Hematopoietic multipotent progenitor cell treated with erythropoietin and hydrocortisone succinate and interleukin-3 and kit ligand, for 8 days (in vitro differentiated cells): ENCODE data around the gene RAB25.

Experiments used
- DNase-seq: peaks from one replicate; pipeline ENCODE4 v3.0.0-alpha.2; 2015

RAB25 gene

DNA sequence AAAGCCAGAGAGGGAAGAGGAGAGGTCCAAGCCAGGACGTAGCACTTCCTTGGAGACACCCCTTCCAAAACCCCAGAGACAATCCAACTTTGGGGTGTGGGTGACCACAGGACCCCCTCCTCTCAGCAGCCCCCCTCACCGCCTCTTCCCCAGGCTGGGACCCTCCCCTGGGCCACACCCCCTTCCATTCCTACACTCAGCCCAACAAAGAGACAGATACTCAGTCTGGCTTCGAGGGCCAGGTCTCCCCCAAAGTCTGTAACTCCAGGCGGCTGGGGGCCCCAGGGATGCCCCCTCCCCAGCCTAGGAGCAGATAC lies 19.9 kb downstream of the RAB25 start:
- DNase-seq, result no peak

DNA sequence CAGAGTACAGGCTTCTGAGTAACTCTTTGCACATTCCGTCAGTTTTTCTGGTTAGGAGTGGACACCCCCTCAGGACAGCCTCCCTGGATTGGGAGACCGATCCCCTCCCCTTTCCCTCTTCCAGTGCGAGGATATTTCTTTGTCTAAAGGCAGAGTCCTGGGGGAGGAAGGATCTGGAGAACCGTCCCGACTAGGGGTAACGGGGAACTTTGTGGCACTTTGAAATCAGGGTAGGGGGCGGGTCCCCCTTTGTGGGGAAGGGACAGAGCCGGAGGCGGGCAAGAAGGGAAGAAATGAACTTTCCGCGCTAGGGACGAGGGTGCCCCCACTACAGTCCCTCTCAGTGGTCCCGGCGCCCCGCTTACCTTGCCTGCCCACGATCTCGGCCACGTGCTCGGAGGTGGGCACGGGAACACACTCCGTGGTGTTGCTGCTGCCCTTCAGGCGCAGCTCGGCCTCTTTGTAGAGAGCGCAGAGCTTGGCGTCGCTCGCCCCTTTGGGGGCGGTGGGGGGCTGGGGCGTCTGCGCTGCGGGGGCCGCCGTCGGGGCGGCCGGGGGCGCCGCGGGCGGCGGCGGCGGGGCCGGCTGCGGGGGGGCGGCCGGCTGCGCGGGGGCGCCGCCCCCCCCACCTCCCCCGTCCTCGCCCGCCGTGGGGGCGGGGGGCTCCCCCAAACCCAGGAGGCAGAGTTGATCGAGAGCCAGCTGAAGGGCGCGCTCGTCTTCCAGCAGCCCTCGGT lies 20.4 kb downstream of the RAB25 start:
- no peak for DNase-seq

DNA sequence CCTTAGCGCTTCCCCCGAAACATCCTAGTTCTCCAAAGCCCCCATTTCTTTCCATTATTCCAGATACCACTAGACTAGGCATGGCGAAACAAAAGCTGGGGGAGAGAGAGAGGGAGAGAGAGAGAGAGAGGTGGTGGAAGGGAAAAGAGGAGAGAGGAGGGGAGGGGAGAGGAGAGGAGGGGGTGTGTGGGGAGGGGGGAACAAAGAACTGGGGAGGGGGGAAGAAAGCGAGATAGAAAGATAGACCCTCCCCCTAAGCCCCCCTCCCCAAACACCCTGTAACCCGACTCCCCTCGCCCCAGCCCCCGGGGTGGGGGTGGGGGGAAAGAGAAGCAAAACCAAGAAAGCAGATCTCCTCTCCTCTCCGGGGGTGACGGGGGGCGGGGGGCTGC lies 21.0 kb downstream of the RAB25 start:
- DNase-seq, result no peak

DNA sequence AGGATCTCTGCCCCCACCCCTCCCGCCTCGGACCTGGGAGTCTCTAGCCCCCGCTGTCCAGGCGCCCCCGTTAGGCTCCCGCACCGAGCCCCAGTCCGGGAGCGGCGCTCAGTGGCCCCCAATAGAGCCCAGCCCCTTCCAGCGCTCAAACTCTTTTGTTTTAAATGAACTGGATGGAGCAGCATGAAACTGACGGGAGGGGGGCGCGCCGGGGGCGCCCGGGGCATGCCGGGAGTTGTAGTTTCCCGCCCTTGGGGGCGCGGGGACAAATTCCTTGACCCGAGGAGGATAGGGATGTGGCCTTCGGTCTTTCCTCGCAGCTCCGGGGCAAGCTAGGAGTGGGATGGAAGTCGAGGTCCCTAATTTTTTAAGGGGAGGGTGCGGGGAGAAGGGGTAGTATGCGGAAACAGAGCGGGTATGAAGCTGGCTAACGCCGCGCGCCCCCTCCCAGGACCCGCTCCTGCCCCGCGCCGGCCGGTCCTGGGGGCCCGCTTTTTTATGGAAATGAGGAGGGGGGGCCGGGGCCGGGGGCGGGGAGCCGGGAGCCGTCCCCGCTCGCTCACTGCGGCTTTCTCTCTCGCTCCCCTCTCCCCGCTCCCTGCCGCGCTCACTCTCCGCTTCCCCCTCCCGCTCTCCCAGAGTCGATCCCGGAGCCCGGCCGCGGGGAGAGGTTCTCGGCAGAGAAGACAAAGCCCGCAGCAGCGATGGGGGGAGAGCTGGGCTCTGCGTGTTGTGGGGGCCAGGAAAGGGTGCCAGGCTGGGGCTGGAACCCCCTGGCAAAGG lies 21.5 kb downstream of the RAB25 start, which contains the start of gene MEX3A:
Gene MEX3A (minus strand): TSS at position 157 of the 783 bp plus-strand sequence. CDS start 467 bp downstream, outside the sequence.
- DNase-seq, result peak; percentile 63

DNA sequence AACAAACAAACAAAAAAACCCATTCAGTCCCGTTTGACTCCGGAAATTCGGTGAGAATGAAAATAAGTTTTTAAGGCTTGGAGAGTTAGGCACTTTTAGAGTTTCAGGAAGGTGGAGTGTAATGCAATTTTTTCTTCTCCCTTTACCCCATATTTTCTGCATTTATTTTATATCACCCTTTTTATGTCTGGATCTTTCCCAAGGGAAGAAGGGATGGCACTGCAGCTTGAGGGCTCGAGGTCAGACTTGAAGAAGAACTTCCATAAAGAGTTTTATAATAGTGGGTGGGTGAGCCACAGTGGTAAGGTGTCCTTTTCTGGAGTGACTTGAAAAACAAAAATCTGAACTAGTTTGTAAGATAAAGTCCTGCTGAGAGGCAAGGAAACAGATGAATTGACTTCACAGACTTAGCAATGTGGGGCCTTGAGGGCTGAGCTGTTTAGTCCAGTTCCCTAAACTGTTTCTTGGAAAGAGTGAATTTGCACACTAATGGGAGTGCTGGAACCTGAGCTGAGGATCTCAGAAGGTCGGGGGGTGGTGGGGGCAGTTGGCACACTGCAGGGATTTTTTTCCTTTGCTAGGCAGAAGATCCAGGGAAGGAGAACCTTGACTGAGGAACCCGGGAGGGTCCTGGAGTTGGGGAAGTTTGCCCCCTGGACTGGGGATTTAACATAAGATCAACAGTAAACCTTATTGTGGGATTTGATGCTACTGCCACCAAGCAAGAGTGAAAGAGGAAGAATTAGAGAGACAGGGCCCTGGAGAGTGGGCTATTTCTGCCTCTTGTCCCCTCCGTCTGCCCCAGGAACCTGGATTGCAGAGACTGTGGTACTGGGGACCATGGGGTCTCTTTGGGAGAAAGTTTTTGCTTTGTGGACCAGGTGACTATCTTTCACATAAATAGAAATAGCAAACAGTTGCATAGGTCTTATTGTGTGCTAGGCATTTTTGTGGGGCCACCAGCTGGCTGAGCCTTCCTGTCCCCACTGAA lies 23.1 kb downstream of the RAB25 start:
- no peak for DNase-seq

DNA sequence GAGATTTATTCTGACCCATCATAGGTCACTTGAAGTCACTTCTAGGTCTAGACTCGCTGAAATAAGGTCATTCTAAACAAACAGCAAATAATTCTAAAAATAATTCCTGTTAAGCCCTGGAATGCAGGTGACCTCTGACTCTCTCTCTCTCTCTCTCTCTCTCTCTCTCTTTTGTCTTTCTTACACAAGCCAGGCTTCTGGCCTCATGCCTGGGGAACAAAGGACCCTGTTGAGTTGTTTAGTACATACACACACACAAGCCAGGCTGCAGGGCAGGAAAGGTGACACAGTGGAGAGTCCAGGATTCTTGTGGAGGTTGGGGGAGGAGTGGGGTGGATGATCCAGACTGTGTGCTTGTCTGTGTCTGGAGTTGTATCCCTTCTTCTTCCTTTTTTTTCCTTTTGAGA lies 25.3 kb downstream of the RAB25 start:
- DNase-seq, result no peak

DNA sequence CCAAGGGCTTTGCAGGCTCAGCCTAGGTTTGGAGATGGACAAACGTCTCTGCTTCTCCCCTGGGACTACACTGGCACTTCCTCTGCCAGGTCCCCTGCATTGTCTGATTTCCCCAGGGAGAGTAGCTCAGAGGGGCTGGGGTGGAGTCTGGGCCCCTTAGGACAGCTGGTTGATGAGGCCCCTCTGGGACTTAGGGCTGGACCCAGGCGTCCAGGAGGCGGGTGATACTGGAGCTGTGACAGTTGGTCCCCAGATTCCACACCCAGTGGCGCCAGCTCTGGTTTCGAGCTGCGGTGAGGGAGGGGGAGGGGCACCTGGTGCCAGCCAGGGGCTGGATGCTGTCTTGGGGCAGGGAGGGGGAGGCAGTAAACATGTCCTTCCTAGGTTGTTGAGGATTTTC lies 28.7 kb downstream of the RAB25 start:
- DNase-seq, result peak; percentile 26

DNA sequence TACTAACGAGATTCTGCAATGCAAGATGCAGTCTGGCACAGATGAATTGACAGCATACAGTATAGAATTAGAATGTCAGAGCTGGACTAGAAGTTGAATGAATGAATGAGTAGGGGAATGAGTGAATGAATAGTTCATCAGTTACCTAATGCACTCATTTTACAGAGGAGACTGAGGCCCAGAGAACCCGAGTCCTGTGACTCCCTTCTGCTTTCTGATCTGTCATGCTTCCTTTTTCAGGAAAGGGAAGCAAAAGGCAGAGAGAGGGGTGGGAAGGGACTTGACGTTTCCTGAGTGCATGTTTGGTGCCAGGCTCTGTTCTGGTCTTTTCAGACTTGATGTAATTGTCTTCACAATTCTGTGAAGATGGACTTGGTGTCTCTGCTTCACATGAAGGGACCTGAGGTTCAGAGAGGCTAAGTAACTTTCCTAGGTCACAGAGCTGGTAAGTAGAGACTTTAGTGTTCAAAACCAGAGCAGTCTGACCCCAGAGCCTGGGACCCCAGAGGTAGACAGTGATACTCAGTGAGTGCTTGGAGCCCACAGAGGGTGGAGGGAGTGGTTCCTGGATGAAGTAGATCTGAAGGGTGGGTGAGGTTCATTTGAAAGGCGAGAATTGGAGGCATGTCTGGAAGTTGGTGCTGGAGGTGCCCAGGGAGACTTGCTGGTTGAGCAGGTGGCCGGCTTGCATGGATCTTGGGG lies 29.3 kb downstream of the RAB25 start:
- DNase-seq, result no peak

DNA sequence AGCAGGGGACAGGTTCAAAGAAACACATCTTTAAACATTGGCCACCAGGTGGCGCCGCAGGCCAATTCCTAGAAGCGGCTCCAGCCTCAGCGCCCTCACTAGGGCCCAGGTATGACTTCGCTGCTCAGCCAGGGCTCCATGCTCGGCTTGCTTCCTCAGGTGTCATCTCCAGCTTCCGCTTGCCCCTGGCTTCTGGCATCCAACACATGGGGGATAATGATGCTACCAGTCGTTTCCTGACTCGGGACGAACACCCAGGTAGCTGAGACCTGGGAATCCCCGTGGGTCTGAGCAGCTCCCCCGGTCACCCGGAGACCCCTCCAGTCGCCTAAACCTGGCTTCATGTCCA lies 29.9 kb downstream of the RAB25 start:
- peak; percentile 89 for DNase-seq

DNA sequence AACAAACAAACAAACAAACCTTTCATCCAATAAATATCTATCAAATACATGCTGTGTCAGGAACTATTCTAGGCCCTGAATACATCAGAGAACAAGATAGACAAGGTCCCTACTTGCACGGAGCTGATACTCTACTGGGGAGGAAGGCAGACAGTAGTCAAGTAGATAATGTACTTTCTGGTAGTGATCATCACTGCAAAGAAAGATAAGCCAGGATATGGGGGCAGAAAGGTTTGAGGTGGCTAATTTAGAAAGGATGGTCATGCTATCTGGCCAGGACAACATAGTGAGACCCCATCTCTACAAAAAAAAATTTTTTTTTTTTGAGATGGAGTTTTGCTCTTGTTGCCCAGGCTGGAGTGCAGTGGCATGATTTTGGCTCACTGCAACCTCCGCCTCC lies 30.6 kb downstream of the RAB25 start:
- DNase-seq, result peak; percentile 54

DNA sequence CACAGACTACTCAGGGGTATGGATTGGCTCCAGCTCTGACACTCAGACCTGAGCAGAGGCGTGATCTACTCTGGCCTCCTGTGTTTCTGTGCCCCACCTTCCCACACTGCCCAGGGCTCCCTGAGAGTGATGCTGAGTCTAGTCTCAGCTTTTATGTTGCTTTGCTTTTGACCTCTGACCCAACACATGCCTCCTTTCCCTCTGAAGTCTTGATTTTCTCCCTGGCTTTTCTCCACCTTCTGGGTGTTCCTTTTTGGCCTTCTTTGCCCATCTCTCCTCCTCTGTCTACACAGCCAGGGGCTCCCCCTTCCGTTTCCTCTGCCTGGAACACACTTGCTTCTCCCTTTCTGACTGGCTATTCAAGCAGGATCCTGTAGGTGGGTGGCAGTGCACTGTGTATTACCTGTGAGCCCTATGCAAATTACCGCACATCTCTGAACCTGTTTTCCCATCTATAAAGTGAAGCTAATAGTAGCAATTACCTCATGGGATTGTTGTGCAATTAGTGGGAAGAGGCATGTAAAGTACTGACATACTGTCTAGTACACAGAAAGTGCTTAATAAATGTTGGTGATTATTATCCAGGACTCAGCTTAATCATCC lies 35.0 kb downstream of the RAB25 start:
- DNase-seq, result no peak

DNA sequence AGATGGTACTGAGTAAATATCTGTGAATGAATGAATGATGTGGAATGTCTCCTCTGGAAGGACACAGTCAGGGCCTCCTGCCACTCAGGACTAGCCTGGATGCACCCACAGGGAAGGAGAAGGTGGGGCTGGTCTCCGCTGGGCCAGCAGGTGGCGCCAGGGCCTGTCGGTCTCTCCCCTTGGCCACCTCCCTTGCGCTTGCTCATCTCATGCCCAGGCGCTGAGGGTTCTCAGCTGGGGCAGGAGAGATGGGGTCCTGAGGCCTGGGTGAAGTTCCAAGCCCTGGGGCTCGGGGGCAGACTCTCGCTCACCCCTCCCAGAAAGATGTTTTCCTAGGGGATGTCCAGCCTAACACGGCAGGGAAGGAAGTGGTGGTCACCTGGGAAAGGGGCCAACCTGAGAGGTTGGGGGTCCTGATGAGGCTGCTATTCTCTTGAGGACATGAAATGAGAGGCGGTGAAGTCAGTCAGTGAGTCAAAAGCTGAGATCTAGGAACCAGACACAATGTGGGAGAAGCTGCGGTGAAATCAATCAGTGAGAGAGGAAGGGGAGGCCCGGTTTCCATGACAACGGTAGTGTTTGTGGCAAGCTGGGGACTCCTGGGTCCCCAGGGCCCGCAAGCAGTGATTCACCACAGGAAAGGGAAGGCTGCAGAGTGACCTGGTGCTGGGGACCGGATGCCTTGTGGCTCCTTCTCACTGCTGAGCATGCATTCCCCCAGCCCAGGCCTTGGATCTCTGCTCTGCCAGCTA lies 35.9 kb downstream of the RAB25 start:
- DNase-seq, result peak; percentile 83

DNA sequence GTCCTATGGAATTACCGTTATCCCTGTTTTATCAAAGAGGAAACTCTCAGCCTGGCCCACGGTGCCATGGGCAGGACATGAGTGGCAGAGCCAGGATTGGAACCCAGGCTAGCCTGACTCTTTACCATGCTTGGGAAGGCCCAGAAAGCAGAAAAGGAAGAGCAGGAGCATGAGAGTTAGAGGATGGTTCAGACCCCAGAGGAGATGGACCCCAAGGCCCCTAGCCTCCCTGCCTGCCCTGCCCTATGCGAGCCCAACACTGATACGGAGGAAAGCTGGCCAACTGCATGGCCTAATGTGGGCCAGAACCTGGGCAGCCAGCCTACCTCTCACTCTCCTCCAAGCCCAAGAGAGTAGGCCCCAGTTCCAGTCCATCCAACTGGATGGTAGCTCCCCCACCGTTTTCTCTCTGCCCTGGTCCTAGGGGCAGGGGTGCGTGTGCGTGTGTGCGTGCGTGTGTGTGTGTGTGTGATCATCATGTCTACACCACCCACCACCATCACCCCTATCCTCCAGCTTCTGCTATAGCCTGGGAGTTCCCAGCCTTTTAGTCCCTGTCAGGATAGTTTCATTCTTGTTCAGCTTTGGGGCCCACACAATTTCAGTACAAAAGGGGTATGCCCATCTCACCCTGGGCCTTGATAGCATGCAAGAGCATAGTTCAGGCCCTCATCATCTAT lies 36.7 kb downstream of the RAB25 start:
- no peak for DNase-seq

DNA sequence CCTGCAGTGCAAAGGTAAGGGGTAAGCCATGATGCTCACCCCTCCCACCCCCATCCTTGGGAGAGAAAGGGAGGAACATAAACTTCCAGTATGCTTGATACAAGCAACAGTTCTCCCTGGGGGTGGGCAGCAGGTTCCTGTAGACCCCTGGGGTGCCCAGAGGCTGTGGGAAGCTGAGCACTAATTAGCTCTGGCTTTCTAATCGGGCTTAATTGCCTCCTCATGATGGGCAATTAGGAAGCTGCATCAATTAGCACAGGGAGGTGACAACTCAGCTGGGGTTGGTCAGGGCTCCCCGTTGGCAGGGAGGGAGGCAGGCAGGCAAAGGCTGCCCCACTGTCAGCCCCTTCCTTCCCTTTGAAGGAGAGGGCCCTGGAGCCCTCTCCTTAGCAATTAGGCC lies 37.8 kb downstream of the RAB25 start:
- DNase-seq, result no peak

DNA sequence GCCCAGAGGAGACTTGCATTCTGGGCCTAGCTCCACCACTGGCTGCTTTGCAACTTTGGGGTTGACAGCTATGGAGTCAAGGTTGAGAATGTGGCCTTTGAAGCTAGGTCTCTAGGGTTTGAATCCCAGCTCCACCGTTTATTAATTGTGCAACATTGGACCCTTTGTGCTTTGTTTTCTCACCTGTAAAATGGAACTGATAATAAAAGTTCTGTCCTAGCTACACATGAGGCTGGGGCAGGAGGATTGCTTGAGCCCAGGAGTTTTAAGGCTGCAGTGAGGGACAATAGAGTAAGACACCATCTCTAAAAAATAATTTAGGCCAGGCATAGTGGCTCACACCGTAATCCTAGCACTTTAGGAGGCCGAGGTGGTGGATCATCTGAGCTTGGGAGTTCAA lies 38.3 kb downstream of the RAB25 start:
- no peak for DNase-seq

DNA sequence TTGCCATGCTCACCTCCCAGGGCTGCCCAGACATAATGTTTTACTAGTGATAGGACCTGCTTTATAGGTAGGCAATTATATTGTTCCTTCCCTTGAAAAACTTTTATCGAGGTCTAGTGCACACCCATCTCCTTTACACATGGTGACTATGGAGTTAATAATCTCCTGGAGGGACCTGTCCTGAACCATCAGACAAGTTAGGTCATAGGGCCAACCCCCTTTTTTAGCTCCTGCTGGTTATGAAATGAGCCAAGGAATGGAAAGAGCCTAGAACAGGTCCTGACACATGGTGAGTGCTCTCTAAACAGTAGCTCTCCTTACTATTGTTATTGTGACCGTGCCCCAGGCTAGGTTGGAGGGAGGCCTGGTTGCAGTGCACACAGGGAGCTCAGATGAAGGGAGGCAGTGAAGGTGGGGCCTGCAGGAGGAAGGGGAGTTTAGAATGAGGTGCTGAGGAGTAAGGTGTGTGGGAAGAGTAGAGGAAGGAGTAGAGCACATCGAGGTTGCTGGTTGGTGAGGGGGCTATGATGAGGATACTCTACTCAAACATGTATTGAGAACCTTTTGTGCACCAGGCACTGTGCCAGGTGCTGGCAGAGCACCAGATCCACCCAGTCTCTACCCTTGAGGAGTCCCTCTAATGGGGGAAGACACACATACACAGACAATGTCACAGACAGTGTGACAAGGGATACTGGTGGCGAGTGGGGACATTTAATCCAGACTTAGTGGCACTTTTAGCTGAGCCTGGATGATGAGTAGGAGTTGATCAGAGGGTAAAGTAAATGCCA lies 39.4 kb downstream of the RAB25 start:
- peak; percentile 81 for DNase-seq

DNA sequence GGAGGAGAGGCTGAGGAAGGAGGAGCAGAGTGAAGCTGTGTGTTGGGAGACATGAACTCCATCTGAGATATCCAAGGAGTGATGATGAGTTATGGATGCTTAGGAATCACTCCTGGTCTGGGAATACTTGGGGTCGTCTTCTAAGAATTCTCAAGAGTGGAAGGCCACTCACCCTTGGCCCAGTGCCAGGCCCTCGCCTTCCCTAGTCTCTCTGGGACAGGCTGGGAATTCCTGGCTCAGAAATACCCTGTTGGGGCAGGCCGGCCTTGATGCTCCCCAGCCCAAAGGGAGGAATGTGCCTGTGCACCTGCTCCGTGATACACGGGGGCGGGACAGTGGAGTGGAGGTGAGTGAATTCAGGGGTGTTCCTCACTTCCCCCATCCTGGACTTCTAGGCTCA lies 40.9 kb downstream of the RAB25 start:
- DNase-seq, result no peak

DNA sequence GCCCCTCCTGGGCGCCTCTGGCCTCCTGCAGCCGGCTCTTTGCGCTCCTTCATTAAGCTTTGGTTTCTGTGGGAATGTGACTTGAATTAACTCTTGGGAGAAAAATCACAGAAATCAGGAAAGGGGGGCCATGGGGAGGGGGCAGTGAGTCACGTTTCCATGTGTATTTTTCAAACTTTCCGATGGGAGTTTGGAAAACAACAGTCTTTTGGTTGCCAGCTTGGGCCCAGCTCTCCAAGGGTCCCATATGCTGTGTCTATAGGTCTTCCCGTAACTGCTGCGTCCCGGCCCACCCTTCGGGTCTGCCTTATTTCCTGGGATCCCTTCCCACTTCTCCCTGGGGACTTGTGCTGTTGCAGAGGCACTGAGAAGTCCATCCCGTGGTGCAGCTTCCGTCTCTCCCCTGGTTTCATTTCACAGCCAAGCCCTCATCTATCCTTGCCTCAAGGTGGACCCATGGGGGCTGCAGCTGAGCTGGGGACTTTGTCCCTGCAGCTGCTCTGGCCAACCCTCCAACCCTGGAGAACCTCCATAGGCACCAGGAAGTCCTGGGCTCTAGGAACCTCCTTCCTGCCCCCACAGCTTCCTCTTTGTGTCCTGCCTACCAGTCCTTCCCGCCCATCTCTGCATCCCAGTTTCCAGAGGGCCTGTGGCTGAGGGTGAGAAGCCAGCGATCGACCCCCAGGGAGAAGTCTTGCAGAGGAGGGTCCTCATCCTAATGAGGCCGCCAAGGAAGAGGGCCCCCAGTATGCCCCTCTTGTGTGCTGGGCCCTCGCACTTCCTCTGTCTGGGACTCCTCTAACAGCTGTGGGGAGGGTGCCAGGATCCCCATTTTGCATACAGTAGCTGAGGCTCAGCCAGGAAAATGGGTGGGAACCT lies 41.9 kb downstream of the RAB25 start:
- DNase-seq, result no peak

DNA sequence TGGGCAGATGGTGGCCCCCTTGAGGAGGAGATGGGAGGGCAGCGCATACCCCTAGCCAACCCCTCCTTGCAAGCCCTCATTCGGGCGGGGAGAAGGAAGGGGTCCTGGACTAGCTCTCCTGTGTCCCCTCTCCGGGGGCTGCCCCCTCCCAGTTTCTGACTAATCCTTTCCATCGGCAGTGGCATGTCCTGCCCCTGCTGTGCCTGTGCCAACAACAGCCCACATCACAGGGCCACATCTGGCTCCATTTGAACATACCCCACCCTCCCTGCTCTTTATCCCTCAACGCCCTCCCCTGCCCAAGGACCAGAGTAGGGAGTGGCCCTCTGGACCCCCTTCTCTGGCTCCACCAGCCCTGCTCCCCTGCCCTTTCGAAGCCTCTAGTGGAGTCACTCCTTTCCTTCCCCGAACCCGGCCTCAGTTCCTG lies 42.6 kb downstream of the RAB25 start:
- DNase-seq, result peak; percentile 95
